ENCODE data around the gene SCN7A.
"Not testable (repeated sequence)": the region's sequence is repeated elsewhere in the genome, so short reads cannot be mapped to it uniquely, and the experiment has no call there.

SCN7A gene

GRCh38 chr2:166458674-166459073 lies 35.4 kb downstream of the SCN7A start:
- intact Hi-C loops (cut with DNase I): no loop called here
- no peak for DNase-seq

DNA sequence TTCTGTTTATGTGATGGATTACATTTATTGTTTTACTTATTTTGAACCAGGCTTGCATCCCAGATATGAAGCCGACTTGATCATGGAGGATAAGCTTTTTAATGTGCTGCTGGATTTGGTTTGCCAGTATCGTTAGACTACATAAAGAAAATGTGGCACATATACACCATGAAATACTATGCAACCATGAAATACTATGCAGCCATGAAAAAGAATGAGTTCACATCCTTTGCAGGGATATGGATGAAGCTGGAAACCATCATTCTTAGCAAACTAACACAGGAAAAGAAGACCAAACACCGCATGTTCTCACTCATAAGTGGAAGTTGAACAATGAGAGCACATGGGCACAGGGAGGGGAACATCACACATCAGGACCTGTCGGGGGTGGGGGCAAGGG lies 38.2 kb downstream of the SCN7A start:
- intact Hi-C loops (cut with DNase I): not testable (repeated sequence)

GRCh38 chr2:166454006-166454595 lies 39.9 kb downstream of the SCN7A start:
- DNase-seq: no peak
- intact Hi-C loops (cut with DNase I): no loop called here

More for the DNA sequence above, 38.2 kb downstream of the SCN7A start:
- not testable (repeated sequence) for DNase-seq

- intact Hi-C loops (cut with DNase I): no loop called here
These were observed 42.6 kb downstream of the SCN7A start for GRCh38 chr2:166451468-166451867.

DNA sequence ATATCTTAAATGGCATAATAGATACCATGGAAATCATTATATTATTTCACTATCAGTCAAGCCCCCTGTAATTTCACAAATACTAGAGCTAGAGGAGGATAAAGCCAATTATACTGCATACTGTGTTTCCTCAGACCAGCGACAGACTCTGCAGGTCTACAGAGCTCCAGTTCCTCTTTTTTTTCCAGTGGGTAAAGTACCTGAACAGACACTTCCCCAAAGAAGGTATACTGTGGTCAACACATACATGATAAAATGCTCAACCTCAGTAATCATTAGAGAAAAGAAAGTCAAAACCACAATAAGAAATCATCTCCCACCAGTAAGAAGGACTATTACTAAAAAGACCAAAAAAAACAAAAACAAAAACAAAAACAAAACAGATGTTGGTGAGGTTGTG lies 44.6 kb downstream of the SCN7A start:
- no peak for DNase-seq
- intact Hi-C loops (cut with DNase I): no loop called here

More at GRCh38 chr2:166451468-166451867, 42.6 kb downstream of the SCN7A start:
- no peak for DNase-seq

GRCh38 chr2:166448106-166448505 lies 45.9 kb downstream of the SCN7A start:
- DNase-seq: no peak
- intact Hi-C loops (cut with DNase I): no loop called here

DNA sequence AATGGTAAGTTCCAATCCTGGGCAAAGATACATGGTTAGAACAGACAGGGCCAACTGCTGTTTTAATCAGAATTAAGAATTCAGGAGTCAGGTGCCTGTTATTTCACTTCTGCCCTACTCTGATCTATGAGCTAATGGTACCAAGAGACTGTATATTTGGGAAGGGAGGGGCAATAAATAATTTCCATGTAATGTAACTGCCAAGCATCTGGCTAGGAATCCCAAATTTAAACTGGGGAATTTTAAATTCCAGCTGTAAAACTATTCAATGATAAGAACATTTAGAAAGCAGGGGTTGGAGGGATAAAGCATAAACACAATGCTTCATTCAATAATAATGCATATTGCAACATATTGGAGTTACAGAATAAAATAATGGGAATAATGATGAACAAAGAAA lies 49.7 kb downstream of the SCN7A start:
- intact Hi-C loops (cut with DNase I): no loop called here

GRCh38 chr2:166440313-166440712 lies 53.7 kb downstream of the SCN7A start:
- DNase-seq: no peak
- intact Hi-C loops (cut with DNase I): no loop called here

More for the DNA sequence above, 49.7 kb downstream of the SCN7A start:
- no peak for DNase-seq

DNA sequence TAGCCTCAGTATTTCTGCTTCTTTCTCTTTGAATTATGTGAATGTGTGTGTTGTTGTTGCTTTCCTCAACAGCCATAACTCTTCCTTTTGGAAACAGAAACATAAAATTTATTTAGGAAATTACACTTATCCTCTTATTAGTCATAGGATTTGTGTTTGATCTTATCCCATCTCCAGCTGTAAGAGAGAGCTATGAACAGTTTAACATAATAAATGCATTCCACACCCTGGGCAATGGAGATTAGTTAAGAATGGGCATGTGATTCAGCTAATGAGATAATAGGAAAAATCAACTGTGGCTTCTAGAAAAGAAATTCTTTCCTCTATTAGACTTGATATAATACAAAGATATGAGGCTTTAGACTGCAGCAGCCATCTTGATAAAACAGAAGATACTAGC lies 55.0 kb downstream of the SCN7A start:
- intact Hi-C loops (cut with DNase I): no loop called here
- DNase-seq: no peak

DNA sequence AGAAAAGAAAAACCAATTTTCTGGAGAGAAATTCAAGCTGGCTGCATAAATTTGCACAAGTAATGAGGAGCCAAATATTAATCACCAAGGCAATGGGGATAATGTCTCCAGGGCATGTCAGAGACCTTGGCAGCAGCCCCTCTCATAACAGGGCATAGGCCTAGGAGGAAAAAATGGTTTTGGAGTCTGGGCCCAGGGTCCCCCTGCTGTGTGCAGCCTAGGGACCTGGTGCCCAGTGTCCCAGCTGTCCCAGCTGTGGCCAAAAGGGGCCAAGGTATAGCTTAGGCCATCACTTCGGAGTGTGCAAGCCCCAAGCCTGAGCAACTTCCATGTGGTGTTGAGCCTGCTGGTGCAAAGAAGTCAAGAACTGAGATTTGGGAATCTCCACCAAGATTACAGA lies 57.1 kb downstream of the SCN7A start:
- no peak for DNase-seq
- intact Hi-C loops (cut with DNase I): no loop called here

DNA sequence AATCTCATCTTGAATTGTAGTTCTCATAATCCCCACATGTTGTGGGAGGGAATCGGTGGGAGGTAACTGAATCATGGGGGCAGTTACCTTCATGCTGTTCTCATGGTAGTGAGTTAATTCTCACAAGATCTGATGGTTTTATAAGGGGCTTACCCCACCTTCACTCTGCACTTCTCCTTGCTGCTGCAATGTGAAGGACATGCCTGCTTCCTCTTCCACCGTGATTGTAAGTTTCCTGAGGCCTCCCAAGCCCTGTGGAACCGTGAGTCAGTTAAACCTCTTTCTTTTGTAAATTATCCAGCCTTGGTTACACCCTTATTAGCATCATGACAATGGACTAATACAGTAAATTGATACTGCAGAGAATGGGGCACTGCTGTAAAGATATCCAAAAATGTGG lies 57.9 kb downstream of the SCN7A start:
- intact Hi-C loops (cut with DNase I): no loop called here
- DNase-seq: peak in 2 of 42 donors; percentile 4 to 26

- intact Hi-C loops (cut with DNase I): no loop called here
- no peak for DNase-seq
These were observed 59.6 kb downstream of the SCN7A start for GRCh38 chr2:166434491-166434890.

- intact Hi-C loops (cut with DNase I): no loop called here
- DNase-seq: no peak
These were observed 60.6 kb downstream of the SCN7A start for GRCh38 chr2:166433457-166433856.

GRCh38 chr2:166432331-166432730 lies 61.7 kb downstream of the SCN7A start:
- intact Hi-C loops (cut with DNase I): no loop called here

DNA sequence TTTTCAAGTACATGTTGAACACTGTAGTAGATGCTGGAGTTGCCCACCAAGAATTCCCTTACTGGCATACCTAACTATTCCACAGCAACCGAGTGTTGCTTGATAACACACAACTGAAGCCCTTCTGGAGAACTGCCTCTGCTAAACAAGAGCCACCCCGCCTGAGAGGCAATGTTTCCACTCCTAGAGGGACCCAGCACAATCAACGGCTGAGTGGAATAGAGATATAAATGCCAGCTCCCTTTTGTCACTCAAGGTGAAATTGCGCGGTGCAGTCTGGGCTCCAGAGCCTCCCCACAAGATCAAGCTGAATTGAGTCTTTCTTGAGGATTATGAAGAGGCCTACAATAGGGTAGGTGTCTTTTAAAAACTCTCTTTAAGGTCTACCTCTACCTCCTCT lies 69.2 kb downstream of the SCN7A start:
- intact Hi-C loops (cut with DNase I): no loop called here
- DNase-seq: no peak

More at GRCh38 chr2:166432331-166432730, 61.7 kb downstream of the SCN7A start:
- no peak for DNase-seq

GRCh38 chr2:166419616-166419934 lies 74.5 kb downstream of the SCN7A start:
- DNase-seq: no peak
- intact Hi-C loops (cut with DNase I): no loop called here

DNA sequence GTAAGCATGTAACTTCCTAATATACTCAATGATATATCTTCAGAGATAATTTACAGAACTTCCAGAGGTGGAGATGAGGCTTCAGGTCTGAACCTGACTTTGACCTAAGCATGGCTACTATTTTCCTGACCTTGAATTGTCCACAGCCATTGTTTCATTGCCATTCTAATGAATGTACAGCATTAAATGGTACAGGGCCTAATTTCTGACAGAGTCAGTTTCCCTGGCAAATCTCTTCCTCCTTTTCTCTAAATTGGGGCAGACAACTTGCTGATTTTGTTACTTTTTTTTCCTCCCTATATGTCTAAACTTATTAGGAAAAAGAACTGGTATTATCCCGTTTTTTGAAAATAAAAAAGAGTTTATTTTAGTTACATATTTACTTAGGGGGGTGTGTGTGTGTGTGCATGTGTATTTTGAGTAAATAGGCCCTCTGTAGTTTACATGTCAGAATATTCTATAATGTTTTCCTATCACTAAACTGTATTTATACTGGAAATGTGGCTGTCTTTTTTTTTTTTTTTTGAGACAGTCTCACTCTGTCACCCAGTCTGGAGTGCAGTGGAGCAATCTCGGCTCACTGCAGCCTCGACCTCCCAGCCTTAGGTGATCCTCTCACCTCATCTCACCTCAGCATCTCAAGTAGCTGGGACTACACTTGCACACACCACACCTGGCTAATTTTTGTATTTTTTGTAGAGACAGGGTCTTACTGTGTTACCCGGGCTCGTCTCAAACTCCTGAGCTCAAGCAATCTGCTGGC lies 75.0 kb downstream of the SCN7A start:
- intact Hi-C loops (cut with DNase I): no loop called here

GRCh38 chr2:166417669-166418068 lies 76.4 kb downstream of the SCN7A start:
- intact Hi-C loops (cut with DNase I): no loop called here
- peak in 8 of 42 donors; percentile 10 to 51 (median 21) for DNase-seq

More for the DNA sequence above, 75.0 kb downstream of the SCN7A start:
- no peak for DNase-seq

- intact Hi-C loops (cut with DNase I): no loop called here
- no peak for DNase-seq
These were observed 80.8 kb downstream of the SCN7A start for GRCh38 chr2:166413255-166413654.

DNA sequence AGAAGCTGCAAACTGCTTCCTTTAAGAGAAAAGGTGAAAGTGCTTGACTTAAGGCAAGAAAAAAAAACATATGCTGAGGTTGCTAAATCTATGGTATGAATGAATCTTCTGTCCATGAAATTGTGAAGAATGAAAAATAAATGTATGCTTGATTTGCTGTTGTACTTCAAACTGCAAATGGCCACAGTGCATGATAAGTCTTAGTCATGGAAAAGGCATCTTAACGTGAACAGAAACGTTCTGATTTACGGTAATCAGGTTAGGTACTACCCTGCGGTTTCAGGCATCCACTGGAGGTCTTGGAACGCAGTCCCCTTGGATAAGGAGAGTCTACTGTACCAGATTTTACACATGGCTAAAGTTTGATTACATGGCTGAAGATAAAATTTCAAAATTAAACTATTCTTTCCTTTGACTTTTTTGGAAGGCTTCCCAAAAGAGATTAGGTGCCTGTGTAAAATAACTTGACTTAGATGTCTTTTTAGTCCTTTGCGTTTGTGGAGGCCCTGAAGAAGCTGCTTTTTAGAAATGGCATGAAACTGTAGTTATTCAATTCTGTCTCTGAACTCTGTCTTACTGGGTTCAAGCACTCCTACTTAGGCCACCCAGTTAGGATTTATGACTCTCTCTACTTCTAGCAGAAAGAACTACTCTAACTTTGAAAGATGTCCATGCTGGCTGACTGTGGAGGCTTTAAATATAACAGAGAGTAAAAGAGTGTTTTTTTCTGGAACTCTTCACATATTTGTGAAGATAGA lies 82.4 kb downstream of the SCN7A start:
- DNase-seq: no peak
- intact Hi-C loops (cut with DNase I): no loop called here

Measured in head of caudate nucleus (tissue), 42 donors.